KMS-11 (cell line): ENCODE results near the gene SPTBN5.

Experiments
- H2AFZ ChIP-seq: fragments of 200-600 bp; sonication (generic); 2 replicates; pipeline ENCODE4 v1.6.1; 2016; ENCODE audit warnings: antibody characterized with exemption, mixed run types, low read depth
- H3K27ac ChIP-seq: fragments of 200-600 bp; sonication (generic); 2 replicates; pipeline ENCODE4 v1.6.1; 2016; ENCODE audit warnings: mild to moderate bottlenecking, mixed run types
- H3K27me3 ChIP-seq: fragments of 200-600 bp; sonication (generic); 2 replicates; pipeline ENCODE4 v1.6.1; 2017; ENCODE audit warnings: mild to moderate bottlenecking, low read depth, mixed run types, moderate library complexity; ENCODE audit not compliant: insufficient read depth
- H3K36me3 ChIP-seq: fragments of 200-600 bp; sonication (generic); 2 replicates; pipeline ENCODE4 v1.6.1; 2017; ENCODE audit warnings: mild to moderate bottlenecking, mixed run types; ENCODE audit not compliant: insufficient read depth
- H3K4me1 ChIP-seq: fragments of 200-600 bp; sonication (generic); 2 replicates; pipeline ENCODE4 v1.6.1; 2016; ENCODE audit warnings: mild to moderate bottlenecking, low read depth, mixed run types; ENCODE audit not compliant: poor library complexity, severe bottlenecking
- H3K4me2 ChIP-seq: fragments of 200-600 bp; sonication (generic); 2 replicates; pipeline ENCODE4 v1.7.0; 2016; ENCODE audit warnings: mild to moderate bottlenecking, mixed run types
- H3K4me3 ChIP-seq: fragments of 200-600 bp; sonication (generic); IDR thresholded peaks from 2 replicates; pipeline ENCODE4 v1.6.1; 2017; ENCODE audit warnings: low read depth, low read length, mixed read lengths; ENCODE audit not compliant: insufficient read depth
- H3K79me2 ChIP-seq: fragments of 200-600 bp; sonication (generic); 2 replicates; pipeline ENCODE4 v1.6.1; 2016; ENCODE audit warnings: low read depth, mixed run types; ENCODE audit not compliant: insufficient read depth
- H3K9ac ChIP-seq: fragments of 200-600 bp; sonication (generic); 2 replicates; pipeline ENCODE4 v1.6.1; 2016; ENCODE audit warnings: mild to moderate bottlenecking, mixed run types
- H4K20me1 ChIP-seq: fragments of 200-600 bp; sonication (generic); 2 replicates; pipeline ENCODE4 v1.6.1; 2016; ENCODE audit warnings: mild to moderate bottlenecking, mixed run types; ENCODE audit not compliant: insufficient read depth
- CTCF ChIP-seq: fragments of 200-600 bp; sonication (generic); conservative IDR thresholded peaks from 2 replicates; pipeline ENCODE4 v1.6.1; 2017; ENCODE audit warnings: low read depth, mild to moderate bottlenecking, antibody characterized with exemption, low read length, moderate library complexity, mixed read lengths

SPTBN5 gene

GRCh38 chr15:41828807-41829141 lies 65.1 kb downstream of the SPTBN5 start:
- Histone ChIP-seq H3K79me2 (no peaks in the 10 kb centered on the region), H3K27ac (no peak overlapping the region), H2AFZ (0 out of 2 replicates have a peak overlapping the region, but pooled peaks have one; percentile 66)

GRCh38 chr15:41827880-41828806 lies 65.7 kb downstream of the SPTBN5 start, which contains the start of gene JMJD7:
Gene JMJD7, plus strand, starts transcription at chr15:41828092. Its CDS starts 33 bp downstream, at chr15:41828125.
- Histone ChIP-seq H3K9ac (peak within 1 kb of the TSS; percentile 32; the same call in 1 of the 2 replicates), H2AFZ (peak within 1 kb of the TSS; percentile 66), H3K79me2 (no peaks in the 10 kb centered on the region), H3K4me3 (no peak within 1 kb of the TSS), H3K4me2 (peak within 1 kb of the TSS; percentile 84), H3K36me3 (no peaks in the 10 kb centered on the region), H4K20me1 (no peaks in the 10 kb centered on the region), H3K27ac (no peak within 1 kb of the TSS), H3K4me1 (peaks cover 10% of the 10 kb centered on the region), H3K27me3 (no peaks in the 10 kb centered on the region)
- no peak for TF ChIP-seq CTCF

More at GRCh38 chr15:41828807-41829141, 65.1 kb downstream of the SPTBN5 start:
- H3K9ac ChIP-seq: no peak overlapping the region
- peaks cover 10% of the 10 kb centered on the region for H3K4me1 ChIP-seq
- no peaks in the 10 kb centered on the region for H3K27me3 ChIP-seq
- H3K36me3 ChIP-seq: no peaks in the 10 kb centered on the region
- peak overlapping the region; percentile 82 for H3K4me2 ChIP-seq
- H3K4me3 ChIP-seq: no peak overlapping the region
- TF ChIP-seq CTCF: no peak
- H4K20me1 ChIP-seq: no peaks in the 10 kb centered on the region

- Histone ChIP-seq H3K9ac (no peak overlapping the region), H3K27ac (no peak overlapping the region)
Observed at GRCh38 chr15:41827290-41827879, 66.5 kb downstream of the SPTBN5 start.

More at GRCh38 chr15:41827290-41827879, 66.5 kb downstream of the SPTBN5 start:
- TF ChIP-seq CTCF: no peak
- Histone ChIP-seq H4K20me1 (no peaks in the 10 kb centered on the region), H3K4me3 (no peak overlapping the region), H3K79me2 (no peaks in the 10 kb centered on the region), H3K27me3 (no peaks in the 10 kb centered on the region), H3K4me1 (peaks cover 10% of the 10 kb centered on the region), H3K4me2 (peak overlapping the region; percentile 84), H2AFZ (peak overlapping the region; percentile 60), H3K36me3 (no peaks in the 10 kb centered on the region)
